HG02610 (cell line): ENCODE data around the gene RS1.

Experiments used
- ATAC-seq: cut with Tn5 transposase; IDR thresholded peaks from one replicate; pipeline ENCODE4 v1.9.1; 2021; ENCODE audit warnings: mild to moderate bottlenecking, moderate library complexity; ENCODE audit not compliant: unreplicated experiment

RS1 gene

DNA sequence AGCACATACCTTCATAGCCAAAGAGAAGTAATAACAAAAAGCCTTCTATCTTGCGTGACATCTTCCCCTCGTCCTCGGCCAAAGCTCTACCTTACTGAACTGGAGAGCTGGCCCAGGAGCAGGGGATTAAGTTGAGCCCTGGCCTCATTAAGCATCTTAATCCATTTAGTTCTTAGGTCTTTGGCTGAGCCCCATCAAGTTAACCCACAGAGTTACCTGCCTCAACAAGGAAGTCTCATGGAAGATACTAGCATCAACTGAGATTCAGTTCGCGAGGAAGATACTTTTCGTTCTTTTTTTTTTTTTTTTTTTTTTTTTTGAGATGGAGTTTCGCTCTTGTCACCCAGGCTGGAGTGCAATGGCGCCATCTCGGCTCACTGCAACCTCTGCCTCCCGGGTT, at the start of gene RS1:
RS1 (minus strand) TSS at position 101 of the 400 bp plus-strand sequence; CDS start at position 61, 40 bp downstream.
- no peak for ATAC-seq

DNA sequence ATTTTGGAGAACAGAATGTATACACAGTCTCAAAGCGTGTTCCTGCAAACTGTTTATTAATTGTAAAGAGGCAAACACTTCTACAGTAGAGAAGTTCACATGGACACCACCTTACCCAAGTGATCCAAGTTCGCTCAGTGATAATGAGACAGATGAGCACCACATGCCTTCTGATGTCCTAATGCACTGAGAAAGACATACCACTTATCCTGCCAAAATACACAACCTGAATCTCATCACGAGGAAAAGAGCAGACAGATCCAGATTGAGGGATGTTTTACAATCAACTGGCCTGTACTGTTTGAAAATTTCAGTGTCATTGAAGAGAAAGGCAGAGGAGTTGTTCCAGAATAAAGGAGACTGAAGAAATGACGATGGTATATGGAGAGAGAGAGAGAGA, 47.9 kb upstream of the RS1 start:
- no peak for ATAC-seq

DNA sequence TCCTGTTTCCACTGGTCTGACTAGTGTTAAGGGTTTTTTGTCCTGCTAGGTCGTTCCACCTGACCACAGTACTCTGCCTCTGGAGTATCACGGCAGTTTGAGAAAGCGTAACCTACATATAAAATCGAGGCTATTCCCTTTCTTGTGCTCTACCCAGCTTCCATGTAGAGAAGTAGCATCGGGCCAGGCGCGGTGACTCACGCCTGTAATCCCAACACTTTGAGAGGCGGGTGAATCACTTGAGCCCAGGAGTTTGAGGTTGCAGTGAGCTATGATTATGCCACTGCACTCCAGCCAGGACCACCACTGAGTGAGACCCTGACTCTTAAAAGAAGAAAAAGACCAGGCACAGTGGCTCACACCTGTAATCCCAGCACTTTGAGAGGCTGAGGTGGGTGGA, 43.0 kb upstream of the RS1 start:
- no peak for ATAC-seq

DNA sequence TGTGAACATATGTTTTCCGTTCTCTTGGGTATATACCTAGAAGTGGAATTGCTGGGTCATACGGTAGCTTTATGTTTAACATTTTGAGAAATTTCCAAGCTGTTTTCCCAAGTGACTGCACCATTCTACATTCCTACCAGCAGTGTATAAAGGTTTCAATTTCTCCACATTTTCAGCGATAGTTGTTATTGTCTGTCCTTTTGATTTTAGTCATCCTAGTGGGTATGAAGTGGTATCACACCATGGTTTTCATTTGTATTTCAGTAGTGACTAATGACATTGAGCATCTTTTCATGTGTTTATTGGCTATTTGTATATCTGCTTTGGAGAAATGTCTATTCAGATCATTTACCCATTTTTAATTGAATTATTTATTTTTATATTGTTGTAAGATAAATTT, 37.9 kb upstream of the RS1 start:
- ATAC-seq: no peak

DNA sequence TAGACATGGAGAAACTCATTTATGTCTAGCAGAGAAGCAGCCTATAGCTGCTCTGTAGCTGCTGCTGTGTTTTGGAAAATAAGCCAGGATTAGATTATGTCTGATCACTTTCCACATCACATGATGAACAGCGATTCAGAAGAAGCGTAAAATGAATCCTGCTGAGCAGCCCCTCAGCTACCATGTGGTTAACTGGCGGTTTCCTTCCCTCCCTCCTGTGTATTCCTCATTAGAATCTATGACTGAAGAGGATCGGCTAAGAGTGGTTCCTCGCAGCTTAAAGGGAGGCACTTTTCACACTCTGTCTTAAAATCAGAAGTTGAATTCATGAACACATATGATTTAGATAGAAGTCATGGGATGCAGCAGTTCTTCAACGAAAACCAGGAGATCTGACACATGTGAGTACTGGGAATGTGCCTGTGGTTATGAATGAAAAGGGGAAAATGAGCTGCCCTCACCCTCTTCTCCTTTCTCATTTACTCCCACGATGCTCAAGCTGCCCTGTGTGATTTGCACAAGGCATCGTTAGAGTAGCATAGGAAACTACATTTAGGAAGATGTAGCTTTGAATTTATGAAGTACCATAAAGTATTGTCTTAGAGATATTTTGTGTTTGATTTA, 35.6 kb upstream of the RS1 start, which contains the start of gene PPEF1:
PPEF1 (plus strand) TSS at position 220 of the 624 bp plus-strand sequence; CDS start at position 356, 136 bp downstream.
- no peak for ATAC-seq

DNA sequence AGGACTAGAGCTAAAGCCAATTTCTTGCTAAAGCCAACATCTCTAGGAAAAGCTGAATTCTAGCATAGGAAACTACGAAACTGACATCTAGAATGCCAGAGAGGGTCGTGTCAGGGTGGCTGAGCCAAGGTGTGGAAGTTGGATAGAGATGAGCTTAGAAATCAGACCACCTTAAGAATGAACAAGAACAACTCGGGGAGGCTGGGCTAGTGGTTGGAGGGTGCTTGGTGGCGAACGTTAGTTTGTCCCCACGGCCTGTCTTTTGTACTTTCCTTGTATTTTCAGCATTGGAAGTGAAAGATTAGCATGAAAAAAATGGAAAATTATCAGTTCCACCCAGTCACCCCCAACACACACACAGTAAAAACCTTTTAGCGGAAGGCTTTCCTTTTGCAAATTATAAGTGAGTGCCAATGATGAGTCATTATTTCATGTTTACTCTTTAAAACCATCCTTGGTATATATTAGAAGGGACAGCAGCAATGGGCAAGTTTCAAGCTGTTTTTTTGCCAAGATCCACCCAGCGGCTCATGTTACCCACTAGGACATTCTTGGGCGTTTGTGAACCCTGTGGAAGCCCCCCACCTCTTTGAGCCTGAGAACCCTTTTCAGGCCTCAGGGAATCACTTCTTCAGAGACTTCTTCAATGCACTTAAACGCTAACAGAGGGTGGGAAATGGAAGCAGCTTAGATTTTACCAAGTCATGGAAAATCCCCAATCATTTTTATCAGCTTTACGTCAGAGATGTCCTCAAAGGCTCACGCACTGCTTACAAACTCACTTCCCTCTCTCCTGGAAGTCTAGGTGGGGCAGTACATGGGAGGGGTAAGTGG, 30.7 kb upstream of the RS1 start:
- ATAC-seq: no peak

DNA sequence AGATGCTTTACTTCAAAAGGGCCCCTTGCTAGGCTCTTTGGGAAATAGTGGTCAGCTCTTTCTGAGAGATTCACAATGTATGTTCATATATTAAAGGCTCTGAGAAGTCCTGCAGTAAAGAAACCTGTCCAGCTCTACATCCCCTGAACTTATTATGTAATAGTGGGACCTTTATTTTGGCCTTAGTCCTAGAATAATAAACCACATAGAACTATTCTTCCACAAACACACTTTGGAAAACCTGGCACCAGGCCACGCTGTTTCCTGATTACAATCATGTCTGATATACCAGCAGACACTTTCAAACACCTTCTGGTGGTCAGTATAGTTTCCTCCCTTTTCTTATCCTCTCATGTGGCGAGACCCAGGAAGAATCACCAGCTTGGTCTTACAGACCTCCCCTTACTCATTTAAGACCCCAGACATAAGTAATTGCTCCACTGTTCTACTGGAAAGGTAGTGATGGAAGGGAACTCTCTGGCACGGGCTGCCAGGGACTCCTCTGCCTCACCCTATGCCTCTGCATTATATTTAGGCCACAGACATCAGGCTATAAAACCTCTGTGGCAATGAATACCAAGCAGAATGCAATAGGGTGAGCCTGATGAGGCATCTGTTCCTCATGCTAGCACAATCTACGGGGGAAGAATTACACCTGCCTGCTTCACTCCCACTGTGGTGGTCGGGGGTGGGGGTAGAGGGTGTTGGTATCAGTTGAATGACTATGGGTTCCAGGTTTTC, 29.9 kb upstream of the RS1 start:
- no peak for ATAC-seq

DNA sequence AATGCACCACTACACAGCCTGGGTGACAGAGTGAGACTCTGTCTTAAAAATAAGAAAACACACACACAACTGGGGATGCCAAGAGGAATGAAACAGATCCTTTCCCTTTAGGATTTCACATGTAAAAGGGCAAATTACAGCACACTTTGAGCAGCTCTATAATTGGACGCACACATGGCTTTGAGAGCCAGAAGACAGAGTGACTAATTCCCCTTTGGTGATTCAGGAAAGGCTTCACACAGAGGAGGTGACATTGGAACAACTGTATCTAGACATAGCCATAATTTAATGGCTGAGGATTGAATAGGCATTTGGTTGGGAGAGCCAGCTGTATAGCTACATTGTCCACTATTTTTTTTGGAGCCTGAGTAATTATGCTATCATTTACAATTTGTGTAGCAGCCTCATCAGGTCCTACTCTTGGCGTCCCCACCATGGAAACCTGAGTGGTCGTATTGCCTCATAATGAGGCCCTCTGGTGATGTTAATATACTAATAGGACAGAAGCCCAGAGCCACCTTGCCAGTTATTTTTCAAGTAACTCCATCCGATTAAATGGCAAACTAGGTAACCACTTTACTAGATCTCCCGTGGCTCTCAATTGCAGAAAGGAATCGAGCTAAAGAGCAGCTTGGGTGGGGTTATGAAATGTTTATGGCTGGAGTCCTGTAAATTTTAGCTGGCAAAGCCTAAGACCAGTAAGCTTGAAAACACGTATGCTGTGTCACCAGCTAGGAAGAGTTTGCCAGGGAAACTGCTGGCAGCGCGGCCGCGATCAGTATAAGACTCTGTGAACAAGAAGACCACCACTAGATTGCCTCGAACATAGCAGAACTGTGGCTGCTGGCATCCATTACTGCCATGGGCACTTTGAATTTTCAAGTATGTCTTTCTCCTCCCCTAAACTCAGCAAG, 27.1 kb upstream of the RS1 start:
- no peak for ATAC-seq

DNA sequence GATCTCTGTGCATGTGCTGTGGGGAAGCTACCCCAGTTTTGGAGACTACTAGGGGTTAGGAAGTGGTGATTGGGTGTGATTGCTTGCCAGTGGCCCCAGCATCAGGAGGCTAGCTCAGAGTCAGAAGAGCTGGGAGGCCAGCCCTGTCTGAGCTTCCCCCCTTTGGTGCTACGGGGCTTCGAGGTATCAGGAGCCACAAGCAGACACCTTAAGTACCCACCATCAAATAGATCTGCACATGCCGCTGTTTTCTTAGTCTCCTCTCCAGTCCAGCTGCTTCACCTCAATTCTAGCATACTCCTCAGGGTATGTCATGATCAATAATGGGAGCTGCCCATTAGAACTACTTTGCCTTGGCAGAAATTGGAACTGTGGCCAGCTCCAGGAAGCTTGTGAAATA, 24.7 kb upstream of the RS1 start:
- ATAC-seq: no peak

DNA sequence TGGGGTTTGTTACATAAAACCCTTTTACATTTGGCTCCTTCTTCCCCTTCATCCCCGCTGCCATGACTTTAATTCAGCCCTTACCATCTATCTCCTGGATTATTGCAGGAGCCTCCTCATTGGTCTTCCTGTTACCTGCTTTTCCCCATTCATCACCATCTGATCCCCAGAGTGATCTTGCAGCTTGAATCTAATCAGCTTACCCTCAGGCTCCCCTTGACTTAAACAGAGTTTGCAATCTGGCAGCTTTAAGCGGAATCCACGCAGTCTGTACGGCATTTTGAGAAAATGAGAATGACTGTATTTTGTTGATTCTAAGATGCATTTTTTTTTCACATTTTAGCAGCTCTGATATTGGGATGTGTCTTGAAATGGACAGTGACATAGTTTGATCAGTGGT, 20.6 kb upstream of the RS1 start:
- ATAC-seq: no peak

DNA sequence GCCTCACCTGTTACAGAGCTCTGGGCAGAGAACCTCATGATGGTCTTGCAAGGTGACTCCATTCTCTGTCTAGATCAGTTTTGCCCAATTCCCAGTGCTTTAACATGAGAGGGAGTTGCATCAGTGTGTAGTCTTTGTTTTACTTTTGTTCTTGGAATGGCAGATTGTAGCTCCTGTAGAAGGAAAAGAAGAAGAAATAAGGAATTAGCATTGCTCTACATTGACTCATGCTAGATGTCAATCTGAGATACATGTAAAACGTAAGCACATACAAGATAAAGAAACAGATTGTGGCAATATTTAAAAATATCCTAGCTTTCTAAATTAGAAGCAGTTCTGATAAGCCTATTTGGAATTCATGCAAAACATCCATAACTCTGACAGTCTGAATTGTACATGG, 19.5 kb upstream of the RS1 start:
- ATAC-seq: no peak

DNA sequence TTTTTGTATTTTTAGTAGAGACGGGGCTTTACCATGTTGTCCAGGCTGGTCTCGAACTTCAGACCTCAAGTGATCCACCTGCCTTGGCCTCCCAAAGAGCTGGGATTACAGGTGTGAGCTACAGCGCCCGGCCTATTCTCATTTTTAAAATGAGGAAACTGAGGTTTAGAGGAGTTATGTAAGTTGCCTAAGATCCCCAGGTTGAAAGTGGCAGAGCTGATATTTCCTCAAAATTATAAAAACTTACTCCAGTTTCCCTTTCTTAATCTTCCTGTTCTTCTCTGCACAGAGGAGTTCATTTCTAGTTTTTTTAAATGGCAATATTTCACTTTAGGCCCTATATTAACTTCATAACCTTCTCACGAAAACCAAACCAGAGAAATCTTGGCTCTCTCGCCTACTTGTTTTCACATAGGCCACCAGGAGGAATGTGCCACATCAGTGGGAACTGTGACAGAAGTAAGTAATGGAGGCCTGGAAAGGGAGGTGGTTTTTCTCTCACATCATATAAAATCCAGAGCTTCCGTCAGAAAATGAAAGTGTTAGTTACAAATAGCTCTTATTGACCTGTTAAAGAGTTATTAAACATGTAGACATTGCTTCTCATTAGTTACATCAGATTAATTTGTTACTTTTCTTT, 16.1 kb upstream of the RS1 start:
- no peak for ATAC-seq

DNA sequence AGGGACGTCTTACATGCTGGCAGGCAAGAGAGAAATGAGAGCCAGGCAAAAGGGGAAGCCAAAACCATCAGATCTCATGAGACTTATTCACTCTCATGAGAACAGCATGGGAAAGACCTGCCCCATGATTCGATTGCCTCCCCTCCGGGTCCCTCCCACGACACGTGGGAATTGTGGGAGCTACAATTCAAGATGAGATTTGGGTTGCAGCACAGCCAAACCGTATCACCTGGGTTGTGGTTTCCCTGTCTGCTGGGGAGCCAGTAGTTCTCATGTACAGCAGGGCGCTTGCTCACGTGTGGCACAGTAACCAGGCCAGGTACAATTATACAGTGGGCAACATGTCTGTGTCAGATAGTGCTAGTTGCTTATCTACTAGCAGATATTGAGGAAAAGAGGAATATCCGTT, 11.1 kb upstream of the RS1 start:
- ATAC-seq: no peak

DNA sequence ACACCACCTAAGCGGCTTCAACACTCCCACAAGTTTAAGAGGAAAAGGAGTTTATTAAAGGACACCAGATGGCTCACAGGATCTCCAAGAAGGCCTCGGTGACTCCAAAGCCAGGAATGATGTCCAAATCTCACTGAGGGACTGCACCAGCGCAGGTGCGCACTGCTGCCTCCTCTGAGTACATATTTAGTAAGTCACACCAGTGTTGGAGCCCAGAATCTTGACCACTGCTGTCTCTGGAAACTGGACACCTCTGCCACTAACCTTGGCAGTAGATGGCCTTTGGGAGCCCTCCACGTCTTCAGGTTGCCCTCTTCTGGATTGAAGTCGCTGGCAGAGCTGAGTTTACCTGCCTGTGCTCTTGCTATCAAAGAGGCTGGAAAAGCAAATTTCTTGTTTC, 10.1 kb upstream of the RS1 start:
- ATAC-seq: no peak

DNA sequence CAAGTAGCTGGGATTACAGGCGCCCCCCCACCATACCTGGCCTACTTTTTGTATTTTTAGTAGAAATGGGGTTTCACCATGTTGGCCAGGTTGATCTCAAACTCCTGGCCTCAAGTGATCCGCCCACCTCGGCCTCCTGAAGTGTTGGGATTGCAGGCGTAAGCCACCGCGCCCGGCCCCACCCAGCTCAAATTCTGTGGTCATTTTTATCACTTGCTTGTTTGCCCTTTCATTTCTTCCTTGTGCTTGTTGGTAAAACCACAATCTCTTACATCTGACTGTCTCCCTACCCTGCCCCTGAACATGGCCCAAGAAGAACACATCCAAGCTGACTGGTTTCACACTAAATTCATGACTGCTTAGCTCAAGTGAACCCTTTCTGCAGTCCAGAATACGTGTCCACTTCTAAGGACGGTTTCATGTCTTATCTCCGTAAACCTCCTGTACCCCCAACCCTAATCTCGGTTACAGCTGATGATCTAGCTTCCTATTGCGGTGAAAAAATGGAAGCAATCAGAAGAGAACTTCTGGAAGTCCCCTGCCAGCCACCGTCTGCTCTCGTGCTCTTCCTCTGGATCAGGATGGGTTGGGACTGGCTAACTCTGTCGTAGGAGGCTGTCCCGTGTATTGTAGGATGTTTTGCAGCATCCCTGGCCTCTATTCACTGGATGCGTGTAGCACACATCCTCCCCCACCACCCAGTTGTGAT, 5.4 kb upstream of the RS1 start:
- ATAC-seq: no peak

DNA sequence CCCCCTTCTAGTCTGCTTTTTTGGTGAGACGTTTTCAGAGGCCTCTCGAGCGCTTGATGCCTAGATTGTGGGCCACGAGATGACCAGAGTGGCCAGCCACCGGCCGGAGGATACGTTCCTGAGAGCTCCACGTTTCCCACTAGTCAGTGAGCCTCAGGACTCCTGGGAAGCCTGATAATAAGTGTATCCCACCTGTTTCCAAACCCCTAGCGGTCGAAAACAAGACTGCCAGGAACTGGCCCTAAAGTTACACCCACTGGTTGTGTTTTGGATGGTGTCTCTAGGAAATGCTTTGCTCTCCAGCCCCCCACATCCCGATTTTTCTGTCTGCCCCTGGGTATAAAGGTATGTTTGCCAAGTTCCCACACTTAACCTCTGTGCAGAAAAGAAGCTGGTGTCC, 4.6 kb upstream of the RS1 start:
- no peak for ATAC-seq

DNA sequence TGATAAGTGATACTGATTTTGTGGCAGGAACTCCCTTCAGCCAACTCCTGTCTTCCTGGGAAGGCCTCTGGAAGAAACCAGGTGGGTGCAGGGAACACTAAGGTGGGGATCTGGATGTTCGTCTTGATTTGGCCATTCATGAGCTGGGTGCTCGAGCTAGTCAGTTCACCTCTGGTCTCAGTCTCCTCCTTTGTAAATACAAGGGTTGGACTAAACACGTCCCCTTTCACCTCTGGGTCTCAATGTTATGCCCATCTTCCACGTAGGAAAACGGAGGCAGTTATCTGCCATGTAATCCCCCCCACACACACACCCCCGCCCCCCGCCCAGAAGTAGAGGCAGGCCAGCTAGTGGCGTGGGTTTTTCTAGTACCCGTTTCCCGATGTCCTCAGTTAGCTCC, 4.1 kb upstream of the RS1 start:
- no peak for ATAC-seq

DNA sequence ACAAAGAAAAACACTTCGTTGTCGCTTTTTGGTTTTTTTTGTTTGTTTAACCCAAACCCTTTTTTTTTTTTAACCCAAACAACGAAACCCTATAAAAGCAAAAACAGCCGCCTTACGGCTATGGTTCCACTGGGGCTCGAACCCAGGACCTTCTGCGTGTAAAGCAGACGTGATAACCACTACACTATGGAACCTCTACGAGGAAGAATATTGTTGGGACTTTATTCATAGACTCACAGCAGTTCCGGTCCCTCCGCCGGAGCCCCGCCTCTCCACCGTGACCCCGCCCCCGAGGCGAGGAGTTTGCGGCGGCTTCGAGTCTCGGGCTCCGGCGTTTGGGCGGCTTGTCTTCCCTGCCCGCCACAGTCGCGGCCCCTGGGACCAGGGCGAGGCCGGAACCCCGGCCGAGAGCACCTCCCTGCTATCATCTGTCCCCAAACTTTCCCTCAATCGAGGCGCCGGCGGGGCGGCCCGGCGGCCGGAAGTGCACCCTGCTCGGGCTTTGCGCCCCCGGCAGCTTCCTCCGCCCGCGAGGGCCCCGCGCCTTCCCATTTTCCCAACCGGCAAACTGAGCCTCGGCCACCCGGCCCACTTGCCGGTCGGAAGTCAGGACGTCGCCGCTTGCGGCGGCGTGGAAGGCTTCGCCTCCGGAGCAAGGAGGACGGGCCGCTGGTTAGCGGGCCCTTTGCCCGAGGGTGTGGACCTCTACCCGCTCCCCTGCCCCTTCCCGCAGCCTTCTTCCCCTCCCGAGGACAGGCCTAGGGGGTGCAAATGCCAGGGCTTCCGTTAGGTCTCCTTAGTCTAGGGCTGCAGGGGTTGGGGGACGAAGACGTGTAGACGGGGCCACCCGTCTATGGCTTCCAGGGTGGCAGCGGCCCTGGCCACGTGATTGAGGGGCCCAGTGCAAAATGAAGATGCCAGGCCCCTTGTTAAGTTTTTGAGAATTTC, 3.2 kb upstream of the RS1 start:
- ATAC-seq: peak; percentile 82

DNA sequence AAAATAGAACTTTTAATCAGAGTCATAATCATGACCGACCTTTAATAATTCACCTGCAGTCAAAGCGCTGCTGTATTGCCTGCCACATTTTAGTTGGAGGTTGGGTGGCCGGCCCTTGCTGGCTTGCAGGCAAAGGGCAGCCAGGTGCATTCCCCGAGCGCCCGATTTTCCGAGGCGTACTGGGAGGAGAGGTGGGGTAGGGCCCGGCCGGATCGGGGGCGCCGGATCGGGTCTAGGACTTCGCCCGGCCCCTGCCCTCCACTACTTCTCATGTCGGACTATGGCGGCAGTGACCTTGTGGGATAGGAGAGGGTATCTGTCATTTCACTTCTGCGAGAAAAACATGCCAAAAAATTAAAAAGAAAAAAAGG, 2.5 kb upstream of the RS1 start:
- ATAC-seq: peak; percentile 38
